Endodermal cell (in vitro differentiated cells): ENCODE data around the gene RHOH. TPM values are rescaled to one million over a fixed set of nuclear protein-coding genes. Genes with fewer than 3 reads are reported as not detected.

Source experiments
- DNase-seq: peaks from one replicate; pipeline ENCODE4 v3.0.0-alpha.2; 2017
- H3K27ac ChIP-seq: 2 replicates; pipeline ENCODE4 v1.5.1; 2013; ENCODE audit warnings: mild to moderate bottlenecking, low read depth, low read length, moderate library complexity
- H3K27me3 ChIP-seq: 2 replicates; pipeline ENCODE4 v1.6.1; 2013; ENCODE audit warnings: mild to moderate bottlenecking, low read length, moderate library complexity; ENCODE audit not compliant: insufficient read depth, control insufficient read depth, poor library complexity, severe bottlenecking
- H3K36me3 ChIP-seq: 2 replicates; pipeline ENCODE4 v1.7.0; 2013; ENCODE audit warnings: mild to moderate bottlenecking, low read length, moderate library complexity; ENCODE audit not compliant: control insufficient read depth, insufficient read depth
- H3K4me1 ChIP-seq: one replicate; pipeline ENCODE4 v1.7.0; 2013; ENCODE audit warnings: low read length; ENCODE audit not compliant: control insufficient read depth, insufficient read depth
- H3K4me3 ChIP-seq: 2 replicates; pipeline ENCODE4 v1.5.1; 2013; ENCODE audit warnings: mild to moderate bottlenecking, low read length, moderate library complexity
- H3K9ac ChIP-seq: 2 replicates; pipeline ENCODE4 v1.6.1; 2013; ENCODE audit warnings: mild to moderate bottlenecking, low read length, moderate library complexity; ENCODE audit not compliant: poor library complexity, severe bottlenecking; ENCODE audit errors: extremely low read depth
- H3K9me3 ChIP-seq: 2 replicates; pipeline ENCODE4 v1.6.1; 2013; ENCODE audit warnings: mild to moderate bottlenecking, low read length, moderate library complexity; ENCODE audit not compliant: control insufficient read depth
- H3K27ac Mint-ChIP-seq: 2 replicates; pipeline ENCODE4 v1.8.0; 2020; ENCODE audit warnings: mixed read lengths
- H3K27me3 Mint-ChIP-seq: 2 replicates; pipeline ENCODE4 v1.8.0; 2021; ENCODE audit warnings: mild to moderate bottlenecking, mixed read lengths; ENCODE audit not compliant: insufficient read depth
- H3K36me3 Mint-ChIP-seq: 2 replicates; pipeline ENCODE4 v1.8.0; 2020; ENCODE audit warnings: low read depth, mixed read lengths
- H3K4me1 Mint-ChIP-seq: 2 replicates; pipeline ENCODE4 v1.8.0; 2020; ENCODE audit warnings: mixed read lengths
- H3K4me3 Mint-ChIP-seq: 2 replicates; pipeline ENCODE4 v1.8.0; 2020; ENCODE audit warnings: mild to moderate bottlenecking, moderate library complexity, mixed read lengths
- H3K9me3 Mint-ChIP-seq: 2 replicates; pipeline ENCODE4 v1.8.0; 2020; ENCODE audit warnings: mild to moderate bottlenecking, mixed read lengths
- CTCF ChIP-seq: fragments of 200-600 bp; sonication (generic); conservative IDR thresholded peaks from 2 replicates; pipeline ENCODE4 v1.5.0; 2021; ENCODE audit warnings: antibody characterized with exemption, mild to moderate bottlenecking
- WGBS, 2 experiments: methylation state at CpG; one replicate each; pipeline versions ENCODE4 v1.1.5 to v1.1.7; 2013; ENCODE audit warnings: missing lambda C conversion rate in 2 of 2, mixed read lengths in 1 of 2; ENCODE audit not compliant: insufficient coverage in 1 of 2, insufficient read length in 1 of 2; 5-methylcytosine and 5-hydroxymethylcytosine counted together
- total RNA-seq, 2 donors: library from RNA; stranded (reverse); fragmentation: NEBNext Ultra II Directional in 1 of 2; extraction: Animal tissue kit (Norgen Biotek cat#: 25700) in 1 of 2; gene quantifications; 2 replicates in 1 of 2; 3 replicates in 1 of 2; pipeline ENCODE4 v1.2.1, GENCODE V29; 2021

Gene RHOH
- total RNA-seq, 2 donors from 2014 or later, result 2.9 to 9.4 TPM

GRCh38 chr4:40150932-40151331 lies 45.9 kb upstream of the RHOH start:
- H3K27ac ChIP-seq, result no peak overlapping the region
- 90 to 100% methylated on average over 1 to 3 of the region's 3 CpGs for WGBS, 2 experiments
- peak overlapping the region; percentile 46 for H3K4me3 ChIP-seq
- H3K36me3 ChIP-seq, result peaks cover 70% of the 10 kb centered on the region
- no peaks in the 10 kb centered on the region for H3K27me3 Mint-ChIP-seq
- no peak for DNase-seq
- TF ChIP-seq CTCF, result no peak
- no peak overlapping the region for H3K27ac Mint-ChIP-seq
- H3K36me3 Mint-ChIP-seq, result peaks cover 57% of the 10 kb centered on the region
- peaks cover 35% of the 10 kb centered on the region for H3K9me3 ChIP-seq
- no peaks in the 10 kb centered on the region for H3K27me3 ChIP-seq
- H3K9me3 Mint-ChIP-seq, result peaks cover 37% of the 10 kb centered on the region
- no peak overlapping the region for H3K4me3 Mint-ChIP-seq
- H3K4me1 ChIP-seq, result no peaks in the 10 kb centered on the region
- no peak overlapping the region for H3K9ac ChIP-seq
- H3K4me1 Mint-ChIP-seq, result no peaks in the 10 kb centered on the region

- Histone ChIP-seq H3K9ac (no peak overlapping the region), H3K9me3 (peaks cover 29% of the 10 kb centered on the region), H3K4me1 (no peaks in the 10 kb centered on the region), H3K36me3 (peaks cover 76% of the 10 kb centered on the region), H3K27ac (no peak overlapping the region), H3K4me3 (no peak overlapping the region), H3K27me3 (no peaks in the 10 kb centered on the region)
- Mint-ChIP-seq H3K9me3 (peaks cover 28% of the 10 kb centered on the region), H3K27me3 (no peaks in the 10 kb centered on the region), H3K4me1 (no peaks in the 10 kb centered on the region), H3K36me3 (peaks cover 46% of the 10 kb centered on the region), H3K4me3 (no peak overlapping the region), H3K27ac (no peak overlapping the region)
- no peak for TF ChIP-seq CTCF
- DNase-seq, result no peak
- WGBS, 2 experiments, result 91 to 94% methylated on average over 3 to 4 of the region's 4 CpGs
Observed at GRCh38 chr4:40152637-40153036, 44.2 kb upstream of the RHOH start.

- H3K4me1 Mint-ChIP-seq, result no peaks in the 10 kb centered on the region
- TF ChIP-seq CTCF, result no peak
- H3K9ac ChIP-seq, result no peak overlapping the region
Observed at GRCh38 chr4:40157436-40157835, 39.4 kb upstream of the RHOH start.

More at GRCh38 chr4:40157436-40157835, 39.4 kb upstream of the RHOH start:
- no peak overlapping the region for H3K4me3 Mint-ChIP-seq
- peaks cover 35% of the 10 kb centered on the region for H3K36me3 Mint-ChIP-seq
- no peak overlapping the region for H3K27ac ChIP-seq
- no peaks in the 10 kb centered on the region for H3K27me3 ChIP-seq
- no peaks in the 10 kb centered on the region for H3K9me3 Mint-ChIP-seq
- H3K27ac Mint-ChIP-seq, result no peak overlapping the region
- H3K4me3 ChIP-seq, result no peak overlapping the region
- 88 to 94% methylated on average over 2 to 4 of the region's 4 CpGs for WGBS, 2 experiments
- peaks cover 70% of the 10 kb centered on the region for H3K36me3 ChIP-seq
- no peaks in the 10 kb centered on the region for H3K4me1 ChIP-seq
- H3K27me3 Mint-ChIP-seq, result no peaks in the 10 kb centered on the region
- no peaks in the 10 kb centered on the region for H3K9me3 ChIP-seq
- DNase-seq, result no peak
